ENCODE results near the gene MB21D2.

GRCh38 chr3:192860454-192860853, 57.2 kb downstream of the MB21D2 start:
- no peak for TF ChIP-seq CTCF (IDR thresholded peaks at IDR 0.05)
- no peak for TF ChIP-seq POLR2A (IDR thresholded peaks at IDR 0.05)
